A549 (cell line): ENCODE results near the gene STK4. TPM values are rescaled to one million over a fixed set of nuclear protein-coding genes. Genes with fewer than 3 reads are reported as not detected.
A peak's percentile ranks its signal among the peaks of the same experiment; 100 is the strongest.

Experiments used
- ATAC-seq, 2 experiments: fragments of 200-7000 bp in 1 of 2; fragments of >200 bp in 1 of 2; cut with Nextera tagmentation in 1 of 2; cut with Tn5 transposase in 1 of 2; 3 replicates each; pipeline versions ENCODE4 v1.8.0 to v1.9.1; 2018 to 2020; ENCODE audit warnings: mild to moderate bottlenecking in 1 of 2, moderate library complexity in 1 of 2
- CTCF ChIA-PET: fragments of 300-600 bp; sonication (Branson Sonifier 250); formaldehyde crosslinking; extraction: SDS; loops from one replicate; lab custom pipeline; 2021; ENCODE audit warnings: antibody characterized with exemption, inconsistent platforms; lab: Yijun Ruan, JAX
- POLR2A ChIA-PET: fragments of 350-600 bp; formaldehyde crosslinking; extraction: SDS; loops from one replicate; lab custom pipeline; 2021; ENCODE audit warnings: antibody characterized with exemption, inconsistent platforms; lab: Yijun Ruan, JAX
- DNase-seq, 2 experiments: peaks; one replicate each; pipeline versions ENCODE4 v3.0.0 to v3.0.0-alpha.2; 2011 to 2016; ENCODE audit warnings: low read depth in 1 of 2, low spot score in 1 of 2
- FAIRE-seq: peaks from 2 replicates; lab custom pipeline; 2011; peaks lifted over from hg19 to GRCh38; lab: Jason Lieb, UNC
- H3K27ac ChIP-seq, 2 experiments: fragments of >200 bp; sonication (Bioruptor Twin); formaldehyde crosslinking; 3 replicates each; pipeline ENCODE4 v1.5.1; 2016 to 2017
- H3K4me1 ChIP-seq: fragments of >200 bp; sonication (Bioruptor Twin); formaldehyde crosslinking; 3 replicates; pipeline ENCODE4 v1.6.1; 2016
- H3K4me2 ChIP-seq: fragments of >200 bp; sonication (Bioruptor Twin); formaldehyde crosslinking; 3 replicates; pipeline ENCODE4 v1.6.1; 2016
- H3K4me3 ChIP-seq: fragments of >200 bp; sonication (Bioruptor Twin); formaldehyde crosslinking; 3 replicates; pipeline ENCODE4 v1.5.1; 2016
- H3K9me3 ChIP-seq: fragments of >200 bp; sonication (Bioruptor Twin); formaldehyde crosslinking; 3 replicates; pipeline ENCODE4 v1.6.1; 2016
- BHLHE40 ChIP-seq: IDR thresholded peaks from 2 replicates; pipeline ENCODE4 v1.6.1; 2012; ENCODE audit warnings: low read depth, low read length, inconsistent platforms
- CTCF ChIP-seq: fragments of >200 bp; sonication (Bioruptor Twin); formaldehyde crosslinking; IDR thresholded peaks from 3 replicates; pipeline ENCODE4 v1.5.1; 2016
- EHF ChIP-seq: fragments of 250-450 bp; sonication (Bioruptor Pico); IDR thresholded peaks from 2 replicates; pipeline ENCODE4 v1.5.0; 2020; ENCODE audit warnings: mild to moderate bottlenecking
- ELK1 ChIP-seq: fragments of 150-350 bp; IDR thresholded peaks from 2 replicates; pipeline ENCODE4 v1.6.1; 2014; ENCODE audit warnings: low read depth, mild to moderate bottlenecking, low read length
- EP300 ChIP-seq, 2 experiments: fragments of >200 bp; sonication (Bioruptor Twin); formaldehyde crosslinking; IDR thresholded peaks; 2 replicates in 1 of 2; 3 replicates in 1 of 2; pipeline ENCODE4 v1.6.1; 2016 to 2017
- FOSB ChIP-seq: fragments of 250-450 bp; sonication (Bioruptor Pico); IDR thresholded peaks from 2 replicates; pipeline ENCODE4 v1.5.0; 2020; ENCODE audit warnings: mild to moderate bottlenecking, moderate library complexity
- FOSL2 ChIP-seq, 2 experiments: fragments of 450-650 bp in 1 of 2; fragments of >200 bp in 1 of 2; sonication (Bioruptor Twin) in 1 of 2; formaldehyde crosslinking; IDR thresholded peaks; 2 replicates each; pipeline versions ENCODE4 v1.5.0 to v1.6.1; 2016 to 2020; ENCODE audit warnings: mild to moderate bottlenecking in 1 of 2, moderate library complexity in 1 of 2
- FOXS1 ChIP-seq: fragments of 250-450 bp; sonication (Bioruptor Pico); IDR thresholded peaks from 2 replicates; pipeline ENCODE4 v1.5.0; 2020; ENCODE audit warnings: mild to moderate bottlenecking, moderate library complexity
- GATA3 ChIP-seq: IDR thresholded peaks from 2 replicates; pipeline ENCODE4 v1.6.1; 2012; ENCODE audit warnings: borderline replicate concordance
- HES2 ChIP-seq: fragments of >200 bp; sonication (Bioruptor Twin); formaldehyde crosslinking; IDR thresholded peaks from 2 replicates; pipeline ENCODE4 v1.6.1; 2016
- HOXB13 ChIP-seq: fragments of 250-450 bp; sonication (Bioruptor Pico); IDR thresholded peaks from 2 replicates; pipeline ENCODE4 v1.5.0; 2020; ENCODE audit warnings: low read depth, mild to moderate bottlenecking, moderate library complexity
- KDM1A ChIP-seq: fragments of 200-600 bp; sonication (generic); IDR thresholded peaks from 2 replicates; pipeline ENCODE4 v1.6.1; 2016; ENCODE audit warnings: low read depth, mild to moderate bottlenecking
- KDM5A ChIP-seq: fragments of 200-600 bp; sonication (generic); IDR thresholded peaks from 2 replicates; pipeline ENCODE4 v1.6.1; 2016; ENCODE audit warnings: antibody characterized with exemption, mild to moderate bottlenecking
- MAFK ChIP-seq: fragments of 450-650 bp; IDR thresholded peaks from 2 replicates; pipeline ENCODE4 v1.6.1; 2014; ENCODE audit not compliant: partially characterized antibody
- PBX3 ChIP-seq: IDR thresholded peaks from 2 replicates; pipeline ENCODE4 v1.6.1; 2012
- POLR2A ChIP-seq: IDR thresholded peaks from 2 replicates; pipeline ENCODE4 v1.6.1; 2012; ENCODE audit warnings: mild to moderate bottlenecking, low read length
- RCOR1 ChIP-seq: fragments of 150-350 bp; IDR thresholded peaks from 2 replicates; pipeline ENCODE4 v1.6.1; 2014; ENCODE audit warnings: antibody characterized with exemption, low read length, low read depth
- ZNF302 ChIP-seq: fragments of 250-450 bp; sonication (Bioruptor Pico); IDR thresholded peaks from 2 replicates; pipeline ENCODE4 v1.9.0; 2021; ENCODE audit warnings: inconsistent platforms, mild to moderate bottlenecking, moderate library complexity
- WGBS: methylation state at CpG from one replicate; pipeline ENCODE4 v1.1.6; 2017; ENCODE audit errors: missing lambda C conversion rate; 5-methylcytosine and 5-hydroxymethylcytosine counted together
- polyA plus RNA-seq, 4 experiments: library from polyadenylated mRNA; depleted of rRNA in 3 of 4; stranded (reverse); fragments of >200 nt; fragmentation: RNase III in 1 of 4; extraction: RNeasy Plus Mini Kit Qiagen cat#74134 plus additional on column Dnase treatment in 1 of 4; gene quantifications; 2 replicates in 3 of 4; 3 replicates in 1 of 4; pipeline ENCODE4 v1.2.3, GENCODE V29; 2011 to 2017

STK4 gene
- polyA plus RNA-seq, 2 of the 4 experiments (the other 2 are of a cell fraction), result 14.5 to 34.5 TPM

GRCh38 chr20:44943828-44944227 lies 22.5 kb upstream of the STK4 start:
- 89% methylated on average over 4 of the region's 4 CpGs for WGBS
- no peak for FAIRE-seq
- POLR2A ChIA-PET, result interaction anchor here (1.5 kb wide), 1 partner anchor 16 kb away, joined by 4 read pairs; the partner anchor contains the start of gene TOMM34
- CTCF ChIA-PET, result no interaction called here
- TF ChIP-seq MAFK (peak; percentile 23), BHLHE40 (no peak)
- no peak for ATAC-seq
- no peak overlapping the region for H3K4me2 ChIP-seq
- H3K9me3 ChIP-seq, result no peaks in the 10 kb centered on the region
- no peak for DNase-seq
- H3K4me1 ChIP-seq, result no peaks in the 10 kb centered on the region
- no peak overlapping the region for H3K4me3 ChIP-seq
- no peak overlapping the region for H3K27ac ChIP-seq

GRCh38 chr20:44945261-44945660 lies 21.1 kb upstream of the STK4 start:
- POLR2A ChIA-PET, result no interaction called here
- H3K27ac ChIP-seq, result no peak overlapping the region
- no peak for TF ChIP-seq EP300 (IDR thresholded peaks at IDR 0.05)
- no peak for TF ChIP-seq KDM5A
- TF ChIP-seq EHF (CRISPR knock-in tag), result no peak
- TF ChIP-seq, all 56 proteins: peak for 0
- WGBS, result 92% methylated on average over 6 of the region's 6 CpGs
- H3K4me1 ChIP-seq, result no peaks in the 10 kb centered on the region
- H3K4me3 ChIP-seq, result no peak overlapping the region
- CTCF ChIA-PET, result interaction anchor here (1.0 to 1.1 kb wide), 2 partner anchors 9 to 18 kb away, joined by 3 to 4 read pairs; no protein-coding TSS in a partner anchor
- DNase-seq, result no peak
- no peaks in the 10 kb centered on the region for H3K9me3 ChIP-seq
- no peak for ATAC-seq
- no peak overlapping the region for H3K4me2 ChIP-seq
- no peak for FAIRE-seq

GRCh38 chr20:44946271-44946852 lies 19.9 kb upstream of the STK4 start:
- CTCF ChIA-PET, result interaction anchor here (1.0 to 1.7 kb wide), 4 partner anchors 9 to 28 kb away, joined by 3 to 4 read pairs (median 4); no protein-coding TSS in a partner anchor
- no peak for FAIRE-seq
- Histone ChIP-seq H3K4me2 (no peak overlapping the region), H3K9me3 (no peaks in the 10 kb centered on the region)
- no peak for ATAC-seq
- TF ChIP-seq KDM1A, result no peak
- no peak for TF ChIP-seq HOXB13
- no peak for TF ChIP-seq CTCF
- no peak for TF ChIP-seq FOSB (CRISPR knock-in tag)
- TF ChIP-seq, all 56 proteins: peak for 0
- POLR2A ChIA-PET, result no interaction called here
- Histone ChIP-seq H3K27ac (no peak overlapping the region), H3K4me1 (no peaks in the 10 kb centered on the region), H3K4me3 (no peak overlapping the region)
- DNase-seq, result no peak
- 75% methylated on average over 2 of the region's 2 CpGs for WGBS

GRCh38 chr20:44948107-44948506 lies 18.2 kb upstream of the STK4 start:
- WGBS, result 92% methylated on average over 5 of the region's 5 CpGs
- ATAC-seq, result no peak
- POLR2A ChIA-PET, result no interaction called here

More at GRCh38 chr20:44948107-44948506, 18.2 kb upstream of the STK4 start:
- FAIRE-seq (no peak), DNase-seq (no peak)
- no peak overlapping the region for H3K4me2 ChIP-seq
- no peaks in the 10 kb centered on the region for H3K4me1 ChIP-seq
- TF ChIP-seq FOSL2 (IDR thresholded peaks at IDR 0.05) (no peak), FOSL2 (CRISPR knock-in tag; IDR thresholded peaks at IDR 0.05) (no peak), ELK1 (no peak), ZNF302 (CRISPR knock-in tag) (no peak), PBX3 (no peak), RCOR1 (no peak), GATA3 (no peak), POLR2A (no peak), EP300 (IDR thresholded peaks at IDR 0.05) (no peak), HES2 (no peak), CTCF (no peak), FOXS1 (CRISPR knock-in tag) (no peak)
- no peak overlapping the region for H3K4me3 ChIP-seq
- H3K9me3 ChIP-seq, result no peaks in the 10 kb centered on the region
- CTCF ChIA-PET, result interaction anchor here (1.2 to 2.0 kb wide), 4 partner anchors 10 to 30 kb away, joined by 3 to 6 read pairs (median 4); partner anchors contain the start of gene TOMM34
- no peak overlapping the region for H3K27ac ChIP-seq
